Activated effector memory CD4-positive, alpha-beta T cell treated with anti-CD3 and anti-CD28 coated beads, Interleukin-2, amount 50 U/mL, for 16 hours (primary cell): ENCODE measurements around the gene GLB1L2.
"Not testable (repeated sequence)": the region's sequence is repeated elsewhere in the genome, so short reads cannot be mapped to it uniquely, and the experiment has no call there.

Experiments
- DNase-seq: peaks from one replicate; pipeline ENCODE4 v3.0.0-alpha.2; 2020

GLB1L2 gene

GRCh38 chr11:134330611-134331353 is 1.0 kb upstream of the GLB1L2 start:
- DNase-seq = no peak

GRCh38 chr11:134332189-134332631 is 422 bp downstream of the GLB1L2 start:
- DNase-seq = no peak

- no peak for DNase-seq
Observed at GRCh38 chr11:134332782-134333181, 994 bp downstream of the GLB1L2 start.

GRCh38 chr11:134333312-134333711 is 1.5 kb downstream of the GLB1L2 start:
- DNase-seq = no peak

GRCh38 chr11:134333946-134334345 is 2.2 kb downstream of the GLB1L2 start:
- DNase-seq = no peak

- no peak for DNase-seq
Observed at GRCh38 chr11:134334796-134335571, 3.2 kb downstream of the GLB1L2 start.

- DNase-seq = no peak
Observed at GRCh38 chr11:134337051-134337450, 5.3 kb downstream of the GLB1L2 start.

- no peak for DNase-seq
Observed at GRCh38 chr11:134338068-134338467, 6.3 kb downstream of the GLB1L2 start.

- DNase-seq = no peak
Observed at GRCh38 chr11:134338654-134339053, 6.9 kb downstream of the GLB1L2 start.

GRCh38 chr11:134339756-134340155 is 8.0 kb downstream of the GLB1L2 start:
- DNase-seq = no peak

GRCh38 chr11:134340354-134340964 is 8.7 kb downstream of the GLB1L2 start:
- no peak for DNase-seq

- DNase-seq = no peak
Observed at GRCh38 chr11:134341805-134342571, 10.2 kb downstream of the GLB1L2 start.

GRCh38 chr11:134342572-134343340 is 11.0 kb downstream of the GLB1L2 start:
- DNase-seq = no peak

- no peak for DNase-seq
Observed at GRCh38 chr11:134343646-134344045, 11.9 kb downstream of the GLB1L2 start.

GRCh38 chr11:134344497-134345236 is 12.9 kb downstream of the GLB1L2 start:
- DNase-seq = not testable (repeated sequence)

- no peak for DNase-seq
Observed at GRCh38 chr11:134345237-134345550, 13.4 kb downstream of the GLB1L2 start.

- no peak for DNase-seq
Observed at GRCh38 chr11:134346101-134346975, 14.6 kb downstream of the GLB1L2 start.

- DNase-seq = no peak
Observed at GRCh38 chr11:134346976-134347350, 15.2 kb downstream of the GLB1L2 start.

- no peak for DNase-seq
Observed at GRCh38 chr11:134347441-134347840, 15.7 kb downstream of the GLB1L2 start.

GRCh38 chr11:134349109-134349801 is 17.5 kb downstream of the GLB1L2 start:
- DNase-seq = no peak
